IMR-90 (cell line): ENCODE measurements around the gene SDCCAG8. TPM values are rescaled to one million over a fixed set of nuclear protein-coding genes. Genes with fewer than 3 reads are reported as not detected.

Experiments
- ATAC-seq: fragments of 200-7000 bp; cut with Tn5 transposase; 2 replicates; pipeline ENCODE4 v1.9.1; 2020; ENCODE audit warnings: low read depth, mild to moderate bottlenecking, moderate library complexity
- BruUV-seq: library from RNA; stranded (reverse); fragments of 400-500 nt; replicated peaks from 2 replicates; lab custom pipeline; 2021; lab: Mats Ljungman, UMichigan
- CTCF ChIA-PET: fragments of 300-600 bp; formaldehyde crosslinking; extraction: SDS; loops from one replicate; lab custom pipeline; 2021; ENCODE audit warnings: antibody characterized with exemption; lab: Yijun Ruan, JAX
- POLR2A ChIA-PET: fragments of 300-600 bp; sonication (Branson Sonifier 250); formaldehyde crosslinking; loops from one replicate; lab custom pipeline; 2022; ENCODE audit warnings: antibody characterized with exemption; ENCODE audit not compliant: unreplicated experiment; lab: Charles Lee
- DNase-seq: peaks from one replicate; pipeline ENCODE4 v3.0.0; 2013
- H2AFZ ChIP-seq: replicated peaks from 2 replicates; pipeline ENCODE3; 2013; ENCODE audit warnings: low read length, mild to moderate bottlenecking; ENCODE audit not compliant: poor library complexity
- H2AK5ac ChIP-seq: 2 replicates; pipeline ENCODE4 v1.6.1; 2013; ENCODE audit warnings: low read depth, low read length, inconsistent platforms
- H2AK9ac ChIP-seq: replicated peaks from 2 replicates; pipeline ENCODE3; 2013; ENCODE audit warnings: mild to moderate bottlenecking, low read depth, low read length, moderate library complexity; ENCODE audit not compliant: poor library complexity
- H2BK120ac ChIP-seq: 2 replicates; pipeline ENCODE4 v1.6.1; 2013; ENCODE audit warnings: low read depth, low read length, inconsistent platforms
- H2BK15ac ChIP-seq: 3 replicates; pipeline ENCODE4 v1.6.1; 2013; ENCODE audit warnings: low read depth, low read length, inconsistent platforms
- H2BK20ac ChIP-seq: 2 replicates; pipeline ENCODE4 v1.6.1; 2013; ENCODE audit warnings: low read depth, mild to moderate bottlenecking, inconsistent platforms, low read length, moderate library complexity
- H2BK5ac ChIP-seq: 2 replicates; pipeline ENCODE4 v1.6.1; 2013; ENCODE audit warnings: mild to moderate bottlenecking, low read depth, low read length, inconsistent platforms; ENCODE audit not compliant: poor library complexity, severe bottlenecking
- H3K14ac ChIP-seq: replicated peaks from 2 replicates; pipeline ENCODE4 v1.6.1; 2013; ENCODE audit warnings: low read depth, low read length, inconsistent platforms
- H3K18ac ChIP-seq: 2 replicates; pipeline ENCODE4 v1.6.1; 2013; ENCODE audit warnings: low read depth, low read length, control low read depth
- H3K23ac ChIP-seq: 2 replicates; pipeline ENCODE4 v1.6.1; 2013; ENCODE audit warnings: low read depth, low read length, inconsistent platforms
- H3K27ac ChIP-seq: 2 replicates; pipeline ENCODE4 v1.5.1; 2013; ENCODE audit warnings: mild to moderate bottlenecking, control low read depth, low read length; ENCODE audit not compliant: insufficient read depth
- H3K27me3 ChIP-seq: 2 replicates; pipeline ENCODE4 v1.6.1; 2013; ENCODE audit warnings: low read length; ENCODE audit not compliant: control insufficient read depth, insufficient read depth
- H3K36me3 ChIP-seq: 2 replicates; pipeline ENCODE4 v1.6.1; 2013; ENCODE audit warnings: low read length, mixed read lengths; ENCODE audit not compliant: control insufficient read depth, insufficient read depth
- H3K4ac ChIP-seq: 2 replicates; pipeline ENCODE4 v1.6.1; 2013; ENCODE audit warnings: low read depth, low read length, inconsistent platforms
- H3K4me1 ChIP-seq: 2 replicates; pipeline ENCODE4 v1.6.1; 2013; ENCODE audit warnings: low read length, mixed read lengths; ENCODE audit not compliant: control insufficient read depth, insufficient read depth
- H3K4me2 ChIP-seq: 2 replicates; pipeline ENCODE4 v1.6.1; 2013; ENCODE audit warnings: low read depth, mild to moderate bottlenecking, control low read depth, low read length, moderate library complexity
- H3K4me3 ChIP-seq: 2 replicates; pipeline ENCODE4 v1.5.1; 2013; ENCODE audit warnings: low read depth, mild to moderate bottlenecking, control low read depth, low read length, moderate library complexity; ENCODE audit not compliant: insufficient read depth
- H3K56ac ChIP-seq: 2 replicates; pipeline ENCODE4 v1.6.1; 2013; ENCODE audit warnings: low read length, inconsistent platforms; ENCODE audit not compliant: insufficient read depth; ENCODE audit errors: extremely low read depth
- H3K79me1 ChIP-seq, 2 experiments: 2 replicates each; pipeline ENCODE4 v1.6.1; 2013; ENCODE audit warnings: low read length in 2 of 2, inconsistent platforms in 1 of 2, low read depth in 1 of 2
- H3K9ac ChIP-seq: 2 replicates; pipeline ENCODE4 v1.6.1; 2013; ENCODE audit warnings: low read depth, low read length, control low read depth
- H3K9me1 ChIP-seq: 2 replicates; pipeline ENCODE4 v1.6.1; 2013; ENCODE audit warnings: low read length, inconsistent platforms; ENCODE audit not compliant: insufficient read depth
- H3K9me3 ChIP-seq: 2 replicates; pipeline ENCODE4 v1.6.1; 2013; ENCODE audit warnings: low read length; ENCODE audit not compliant: control insufficient read depth, insufficient read depth
- H4K20me1 ChIP-seq: 2 replicates; pipeline ENCODE4 v1.6.1; 2013; ENCODE audit warnings: low read length, inconsistent platforms; ENCODE audit not compliant: insufficient read depth
- H4K5ac ChIP-seq: 2 replicates; pipeline ENCODE4 v1.6.1; 2013; ENCODE audit warnings: mild to moderate bottlenecking, low read depth, low read length, control low read depth
- H4K8ac ChIP-seq, 2 experiments: 2 replicates each; pipeline ENCODE4 v1.6.1; 2013; ENCODE audit warnings: low read depth in 2 of 2, low read length in 2 of 2, control low read depth in 1 of 2, inconsistent platforms in 1 of 2
- H4K91ac ChIP-seq: 2 replicates; pipeline ENCODE4 v1.6.1; 2013; ENCODE audit warnings: low read depth, low read length, inconsistent platforms; ENCODE audit not compliant: insufficient read depth
- BHLHE40 ChIP-seq: fragments of 150-350 bp; IDR thresholded peaks from 2 replicates; pipeline ENCODE4 v1.6.1; 2016; ENCODE audit warnings: mild to moderate bottlenecking, low read depth, low read length
- CEBPB ChIP-seq: IDR thresholded peaks from 2 replicates; pipeline ENCODE4 v1.6.1; 2012; ENCODE audit warnings: low read depth, low read length, improper control_type of control experiment
- CHD1 ChIP-seq: IDR thresholded peaks from 2 replicates; pipeline ENCODE4 v1.6.1; 2012; ENCODE audit warnings: low read depth, low read length, improper control_type of control experiment
- CTCF ChIP-seq: conservative IDR thresholded peaks from 2 replicates; pipeline ENCODE4 v1.5.1; 2012; ENCODE audit warnings: mild to moderate bottlenecking, low read depth, low read length, improper control_type of control experiment
- FOS ChIP-seq: fragments of 150-350 bp; IDR thresholded peaks from 2 replicates; pipeline ENCODE4 v1.6.1; 2016; ENCODE audit warnings: low read depth, low read length
- MAFK ChIP-seq: IDR thresholded peaks from 2 replicates; pipeline ENCODE4 v1.6.1; 2012; ENCODE audit warnings: low read depth, low read length, improper control_type of control experiment
- MAZ ChIP-seq: IDR thresholded peaks from 2 replicates; pipeline ENCODE4 v1.6.1; 2012; ENCODE audit warnings: low read depth, mild to moderate bottlenecking, low read length, improper control_type of control experiment, moderate library complexity, borderline replicate concordance
- MXI1 ChIP-seq: IDR thresholded peaks from 2 replicates; pipeline ENCODE4 v1.6.1; 2012; ENCODE audit warnings: low read depth, mild to moderate bottlenecking, low read length, moderate library complexity, borderline replicate concordance
- POLR2A ChIP-seq: IDR thresholded peaks from 2 replicates; pipeline ENCODE4 v1.6.1; 2012; ENCODE audit warnings: mild to moderate bottlenecking, low read depth, low read length
- RAD21 ChIP-seq: IDR thresholded peaks from 2 replicates; pipeline ENCODE4 v1.6.1; 2012; ENCODE audit warnings: low read length, improper control_type of control experiment
- RCOR1 ChIP-seq: IDR thresholded peaks from 2 replicates; pipeline ENCODE4 v1.6.1; 2012; ENCODE audit warnings: mild to moderate bottlenecking, low read length, improper control_type of control experiment; ENCODE audit not compliant: insufficient replicate concordance
- RFX5 ChIP-seq: IDR thresholded peaks from 2 replicates; pipeline ENCODE4 v1.8.0; 2012; ENCODE audit warnings: low read depth, mild to moderate bottlenecking, low read length, moderate library complexity
- USF2 ChIP-seq: fragments of 150-350 bp; IDR thresholded peaks from 2 replicates; pipeline ENCODE4 v1.6.1; 2017; ENCODE audit warnings: mild to moderate bottlenecking, antibody characterized with exemption, low read length, low read depth
- WGBS, 2 experiments: methylation state at CpG; one replicate each; pipeline versions ENCODE4 v1.1.5 to v1.1.7; 2013; ENCODE audit warnings: missing lambda C conversion rate in 2 of 2; ENCODE audit not compliant: insufficient read length in 1 of 2; ENCODE audit errors: extremely low coverage in 2 of 2; 5-methylcytosine and 5-hydroxymethylcytosine counted together
- dilution Hi-C: fragments of 300-500 bp; cut with HindIII; formaldehyde crosslinking; loops from one replicate; pipeline ENCODE4 v1.14.3; 2018; ENCODE audit warnings: low sequenced_read_pairs; ENCODE audit not compliant: unreplicated experiment
- in situ Hi-C: fragments of 300-500 bp; cut with MboI; formaldehyde crosslinking; loops from 3 replicates; pipeline ENCODE4 v1.14.3; 2019; ENCODE audit warnings: low sequenced_read_pairs, inconsistent platforms, mixed read lengths
- intact Hi-C: fragments of 100-400 bp; cut with micrococcal nuclease; formaldehyde crosslinking; loops from 2 replicates; pipeline ENCODE4 v1.10.0; 2022
- polyA plus RNA-seq, 3 experiments: library from polyadenylated mRNA; depleted of rRNA; stranded (reverse); fragments of >200 nt; gene quantifications; 2 replicates each; pipeline ENCODE4 v1.2.3, GENCODE V29; 2012; ENCODE audit warnings: low replicate concordance in 1 of 3
- total RNA-seq: library from RNA; depleted of rRNA; stranded (reverse); fragments of >200 nt; gene quantifications from 2 replicates; pipeline ENCODE4 v1.2.3, GENCODE V29; 2012
- TF ChIP-seq, protein P1 (sequence below): fragments of 150-350 bp; IDR thresholded peaks from 2 replicates; pipeline ENCODE4 v1.6.1; 2016; ENCODE audit warnings: low read depth, mild to moderate bottlenecking, low read length, moderate library complexity, borderline replicate concordance

Gene SDCCAG8
- total and polyA plus RNA-seq, 2 of the 4 experiments (the other 2 are of a cell fraction) = 25.2 to 46.8 TPM

- no peak overlapping the region for H3K4me2 ChIP-seq
- POLR2A ChIA-PET = no interaction called here
- no peak overlapping the region for H3K27ac ChIP-seq
- no peak overlapping the region for H4K91ac ChIP-seq
- H3K18ac ChIP-seq = no peak overlapping the region
- H2BK15ac ChIP-seq = no peak overlapping the region
- no peak overlapping the region for H3K56ac ChIP-seq
- no peaks in the 10 kb centered on the region for H3K79me1 ChIP-seq
- no peak overlapping the region for H3K4ac ChIP-seq
- peaks cover 5% of the 10 kb centered on the region; the same call in 1 of the 2 replicates for H3K9me1 ChIP-seq
- no peak overlapping the region for H2AFZ ChIP-seq
- peaks cover 2% of the 10 kb centered on the region for H3K4me1 ChIP-seq
- no peaks in the 10 kb centered on the region for H3K9me3 ChIP-seq
- H2AK9ac ChIP-seq = no peak overlapping the region
- no peak for TF ChIP-seq CTCF
- no peak for TF ChIP-seq POLR2A
- no peak for TF ChIP-seq BHLHE40
- no peak for TF ChIP-seq RFX5
- no peak for TF ChIP-seq USF2
- no peak for TF ChIP-seq CEBPB
- TF ChIP-seq RAD21 = no peak
- no peak for TF ChIP-seq RCOR1
- TF ChIP-seq FOS = no peak
- TF ChIP-seq MAFK = no peak
- TF ChIP-seq MAZ = no peak
- no peak for TF ChIP-seq CHD1
- TF ChIP-seq, protein P1, sequence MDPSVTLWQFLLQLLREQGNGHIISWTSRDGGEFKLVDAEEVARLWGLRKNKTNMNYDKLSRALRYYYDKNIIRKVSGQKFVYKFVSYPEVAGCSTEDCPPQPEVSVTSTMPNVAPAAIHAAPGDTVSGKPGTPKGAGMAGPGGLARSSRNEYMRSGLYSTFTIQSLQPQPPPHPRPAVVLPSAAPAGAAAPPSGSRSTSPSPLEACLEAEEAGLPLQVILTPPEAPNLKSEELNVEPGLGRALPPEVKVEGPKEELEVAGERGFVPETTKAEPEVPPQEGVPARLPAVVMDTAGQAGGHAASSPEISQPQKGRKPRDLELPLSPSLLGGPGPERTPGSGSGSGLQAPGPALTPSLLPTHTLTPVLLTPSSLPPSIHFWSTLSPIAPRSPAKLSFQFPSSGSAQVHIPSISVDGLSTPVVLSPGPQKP = no peak
- TF ChIP-seq MXI1 = no peak
- WGBS, 2 experiments = 100% methylated on average over 2 of the region's 3 CpGs; no CpG with 5 or more reads in 1 of the 2 experiments
- in situ Hi-C loops (no loop called here), intact Hi-C loops (no loop called here), dilution Hi-C loops (no loop called here)
- ATAC-seq = no peak
- no peak overlapping the region for H3K9ac ChIP-seq
- BruUV-seq = no TSS peak
- no peak overlapping the region for H2AK5ac ChIP-seq
- no peak overlapping the region for H4K8ac ChIP-seq
- no peak overlapping the region for H2BK5ac ChIP-seq
- peaks cover 2% of the 10 kb centered on the region; the same call in 1 of the 2 replicates for H3K36me3 ChIP-seq
- no peak overlapping the region for H3K23ac ChIP-seq
- H3K14ac ChIP-seq = no peak overlapping the region
- H2BK20ac ChIP-seq = no peak overlapping the region
- no peak for DNase-seq
- no peak overlapping the region for H3K4me3 ChIP-seq
- CTCF ChIA-PET = no interaction called here
- no peaks in the 10 kb centered on the region for H4K20me1 ChIP-seq
- H2BK120ac ChIP-seq = no peak overlapping the region
- H3K27me3 ChIP-seq = no peaks in the 10 kb centered on the region
- H4K5ac ChIP-seq = no peak overlapping the region
Observed at GRCh38 chr1:243459059-243459458, 203.2 kb downstream of the SDCCAG8 start.
